ENCODE measurements around the gene CYP11A1. TPM values are rescaled to one million over a fixed set of nuclear protein-coding genes. Genes with fewer than 3 reads are reported as not detected.

CYP11A1 gene
- total RNA-seq, 4 donors from 2014 or later = 0.67 to 3.7 (median 2.7) TPM

DNA sequence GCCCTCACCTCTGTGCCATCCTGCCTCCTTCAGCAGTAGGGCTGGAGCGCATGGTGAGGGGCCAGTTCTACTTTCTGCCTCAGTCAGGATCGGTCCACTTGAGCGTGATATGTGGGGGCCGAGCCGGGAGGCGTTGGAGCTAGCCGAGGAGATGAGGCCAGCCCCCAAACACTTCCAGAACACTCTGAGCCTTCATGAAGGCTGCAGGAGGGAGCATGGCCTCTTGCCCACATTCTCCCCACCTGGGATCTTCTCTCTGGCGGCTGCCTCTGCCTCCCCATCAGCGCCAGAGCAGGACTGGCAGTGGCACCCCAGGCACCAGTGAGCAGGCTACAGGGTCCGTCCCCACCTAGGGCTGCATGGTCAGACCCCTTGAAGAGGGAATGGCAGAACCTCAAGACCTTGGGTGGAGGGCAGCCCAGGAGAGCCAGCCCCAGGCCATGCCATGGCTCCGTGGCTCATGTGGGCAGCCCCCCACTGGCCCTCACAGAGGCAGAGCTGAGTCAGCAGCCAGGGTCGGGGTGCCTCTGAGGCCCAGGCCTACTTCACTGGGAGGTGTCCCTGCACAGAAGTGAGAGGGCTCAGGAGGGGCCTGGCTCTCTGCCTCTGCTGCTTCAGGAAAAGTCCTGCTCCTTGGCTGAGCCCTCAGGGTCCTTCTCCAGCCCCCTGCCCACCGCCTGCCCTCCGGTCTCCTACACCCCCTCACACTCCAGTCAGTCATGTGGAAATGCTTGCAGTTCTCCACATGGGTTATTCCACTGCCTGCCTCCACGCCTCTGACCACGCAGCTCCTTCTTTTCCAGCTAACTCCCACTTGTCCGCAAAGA lies 28.1 kb upstream of the CYP11A1 start:
- no peak overlapping the region for H3K27ac ChIP-seq
- no peak for ATAC-seq

DNA sequence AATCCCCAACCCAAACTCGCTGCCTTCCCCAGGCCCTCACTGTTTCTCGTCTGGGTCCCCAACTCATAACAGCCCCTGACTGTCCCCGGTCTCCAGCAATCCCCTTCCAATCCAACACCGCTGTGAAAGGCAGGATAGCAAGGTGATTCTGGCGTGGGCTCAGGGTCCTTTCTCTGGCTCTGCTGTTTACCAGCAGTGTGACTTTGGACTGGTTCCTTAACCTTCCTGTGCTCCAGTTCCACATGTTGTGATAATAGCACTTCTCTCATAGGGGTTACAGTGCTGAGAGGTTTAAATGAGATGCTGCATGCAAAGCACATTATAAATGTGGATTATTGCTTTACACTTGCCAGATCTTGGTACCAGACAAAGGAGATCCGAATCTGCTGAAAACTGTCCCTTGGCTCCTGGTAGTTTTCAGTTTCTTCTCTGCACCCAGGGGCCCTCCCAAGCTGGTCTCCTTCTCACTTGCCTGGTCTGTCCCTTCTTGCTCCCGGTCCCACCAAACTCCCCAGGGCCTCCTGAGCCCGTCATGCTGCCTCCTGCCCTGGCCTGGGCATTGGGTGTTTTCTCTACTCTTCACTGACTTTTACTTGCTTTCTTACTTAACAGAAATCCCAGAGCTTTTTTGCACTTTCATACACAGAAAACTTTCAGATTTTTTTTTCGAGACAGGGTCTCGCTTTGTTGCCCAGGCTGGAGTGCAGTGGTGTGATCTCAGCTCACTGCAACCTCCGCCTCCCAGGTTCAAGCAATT lies 26.8 kb upstream of the CYP11A1 start:
- no peaks in the 10 kb centered on the region for H3K36me3 ChIP-seq
- H3K4me1 ChIP-seq = no peaks in the 10 kb centered on the region
- H3K4me3 ChIP-seq = no peak overlapping the region
- TF ChIP-seq POLR2AphosphoS5 (IDR thresholded peaks at IDR 0.05) (no peak), POLR2A (IDR thresholded peaks at IDR 0.05) (no peak), EP300 (IDR thresholded peaks at IDR 0.05) (no peak)
- TF ChIP-seq, protein P1, sequence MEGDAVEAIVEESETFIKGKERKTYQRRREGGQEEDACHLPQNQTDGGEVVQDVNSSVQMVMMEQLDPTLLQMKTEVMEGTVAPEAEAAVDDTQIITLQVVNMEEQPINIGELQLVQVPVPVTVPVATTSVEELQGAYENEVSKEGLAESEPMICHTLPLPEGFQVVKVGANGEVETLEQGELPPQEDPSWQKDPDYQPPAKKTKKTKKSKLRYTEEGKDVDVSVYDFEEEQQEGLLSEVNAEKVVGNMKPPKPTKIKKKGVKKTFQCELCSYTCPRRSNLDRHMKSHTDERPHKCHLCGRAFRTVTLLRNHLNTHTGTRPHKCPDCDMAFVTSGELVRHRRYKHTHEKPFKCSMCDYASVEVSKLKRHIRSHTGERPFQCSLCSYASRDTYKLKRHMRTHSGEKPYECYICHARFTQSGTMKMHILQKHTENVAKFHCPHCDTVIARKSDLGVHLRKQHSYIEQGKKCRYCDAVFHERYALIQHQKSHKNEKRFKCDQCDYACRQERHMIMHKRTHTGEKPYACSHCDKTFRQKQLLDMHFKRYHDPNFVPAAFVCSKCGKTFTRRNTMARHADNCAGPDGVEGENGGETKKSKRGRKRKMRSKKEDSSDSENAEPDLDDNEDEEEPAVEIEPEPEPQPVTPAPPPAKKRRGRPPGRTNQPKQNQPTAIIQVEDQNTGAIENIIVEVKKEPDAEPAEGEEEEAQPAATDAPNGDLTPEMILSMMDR (IDR thresholded peaks at IDR 0.05) = no peak
- no peaks in the 10 kb centered on the region for H3K27me3 ChIP-seq
- ATAC-seq = no peak
- no peaks in the 10 kb centered on the region for H3K9me3 ChIP-seq
- H3K27ac ChIP-seq = no peak overlapping the region
- 82 to 87% methylated on average over 9 of the region's 11 CpGs for WGBS, 2 donors (ENCODE audit: low coverage in 1 of 2)

More for the DNA sequence above, 28.1 kb upstream of the CYP11A1 start:
- Histone ChIP-seq H3K4me3 (no peak overlapping the region), H3K36me3 (no peaks in the 10 kb centered on the region), H3K27me3 (peaks cover 6% of the 10 kb centered on the region), H3K9me3 (no peaks in the 10 kb centered on the region), H3K4me1 (no peaks in the 10 kb centered on the region)
- TF ChIP-seq, protein P1 (IDR thresholded peaks at IDR 0.05) = no peak
- TF ChIP-seq EP300 (IDR thresholded peaks at IDR 0.05) = no peak
- no peak for TF ChIP-seq POLR2AphosphoS5 (IDR thresholded peaks at IDR 0.05)
- TF ChIP-seq POLR2A (IDR thresholded peaks at IDR 0.05) = no peak
- 90% methylated on average over 5 of the region's 17 CpGs; no CpG with 5 or more reads in 1 of the 2 donors for WGBS, 2 donors (ENCODE audit: low coverage in 1 of 2)

DNA sequence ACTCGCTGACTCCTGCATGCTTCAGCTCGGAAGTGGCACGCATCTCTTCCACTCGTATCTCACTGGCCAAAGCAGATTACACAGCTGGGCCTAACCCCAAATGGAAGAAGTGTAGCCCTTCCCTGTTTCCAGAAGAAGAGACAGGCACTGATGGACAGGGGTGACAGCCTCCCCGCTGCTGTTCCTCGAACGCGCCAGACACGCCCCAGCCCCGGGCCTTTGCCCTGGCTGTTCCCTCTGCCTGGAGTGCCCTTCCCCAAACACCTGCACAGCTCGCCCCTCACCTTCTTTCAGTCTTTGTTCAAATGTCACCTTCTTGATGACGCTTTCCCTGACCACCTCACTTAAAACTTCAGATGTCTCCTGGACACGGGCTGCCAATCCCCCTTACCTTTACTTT lies 26.0 kb upstream of the CYP11A1 start:
- WGBS, 2 donors (ENCODE audit: low coverage in 1 of 2) = 84 to 89% methylated on average over 4 to 9 of the region's 13 CpGs
- H3K9me3 ChIP-seq = no peaks in the 10 kb centered on the region
- no peak for ATAC-seq
- TF ChIP-seq, protein P1 (IDR thresholded peaks at IDR 0.05) = no peak
- TF ChIP-seq EP300 (IDR thresholded peaks at IDR 0.05) (no peak), POLR2A (IDR thresholded peaks at IDR 0.05) (no peak), POLR2AphosphoS5 (IDR thresholded peaks at IDR 0.05) (no peak)
- no peak overlapping the region for H3K4me3 ChIP-seq
- H3K27ac ChIP-seq = no peak overlapping the region
- H3K27me3 ChIP-seq = no peaks in the 10 kb centered on the region
- no peaks in the 10 kb centered on the region for H3K4me1 ChIP-seq
- H3K36me3 ChIP-seq = no peaks in the 10 kb centered on the region

DNA sequence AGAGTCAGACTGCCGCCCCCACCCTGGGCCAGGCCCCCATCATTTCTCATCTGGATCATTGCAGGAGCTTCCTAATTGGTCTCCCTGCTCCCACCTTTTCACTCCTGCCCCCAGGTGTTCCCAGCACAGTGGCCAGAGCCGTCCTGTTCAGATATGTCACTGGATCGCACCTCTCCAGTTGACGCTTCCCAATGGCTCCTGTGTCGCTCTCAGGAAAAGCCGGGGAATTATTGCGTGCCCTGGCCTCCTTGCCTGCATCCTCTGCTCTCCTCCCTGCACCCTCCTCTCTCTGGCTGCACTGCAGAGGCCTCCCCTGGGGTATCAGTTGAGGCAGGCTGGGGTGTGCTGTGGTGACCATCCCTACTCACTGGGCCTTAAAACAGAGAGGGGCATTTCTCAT lies 25.5 kb upstream of the CYP11A1 start:
- 80% methylated on average over 1 of the region's 7 CpGs; no CpG with 5 or more reads in 1 of the 2 donors for WGBS, 2 donors (ENCODE audit: low coverage in 1 of 2)
- no peak for TF ChIP-seq POLR2A (IDR thresholded peaks at IDR 0.05)
- TF ChIP-seq, protein P1 (IDR thresholded peaks at IDR 0.05) = no peak
- no peak for TF ChIP-seq EP300 (IDR thresholded peaks at IDR 0.05)
- TF ChIP-seq POLR2AphosphoS5 (IDR thresholded peaks at IDR 0.05) = no peak
- no peaks in the 10 kb centered on the region for H3K36me3 ChIP-seq
- no peaks in the 10 kb centered on the region for H3K9me3 ChIP-seq
- no peak for ATAC-seq
- no peaks in the 10 kb centered on the region for H3K27me3 ChIP-seq
- H3K27ac ChIP-seq = no peak overlapping the region
- no peaks in the 10 kb centered on the region for H3K4me1 ChIP-seq
- no peak overlapping the region for H3K4me3 ChIP-seq

Measured in gastroesophageal sphincter (tissue), 4 donors.